GM23248 (cell line): ENCODE results near the gene SINHCAF.

Source experiments
- EZH2 ChIP-seq: fragments of 200-600 bp; sonication (generic); IDR thresholded peaks from 2 replicates; pipeline ENCODE4 v1.6.1; 2018; ENCODE audit warnings: antibody characterized with exemption, mild to moderate bottlenecking; ENCODE audit not compliant: insufficient read depth, poor library complexity, severe bottlenecking
- EZH2phosphoT487 ChIP-seq: fragments of 200-600 bp; sonication (generic); IDR thresholded peaks from 2 replicates; pipeline ENCODE4 v1.6.1; 2018; ENCODE audit warnings: antibody characterized with exemption, moderate library complexity, mild to moderate bottlenecking, low read depth; ENCODE audit not compliant: insufficient read depth

DNA sequence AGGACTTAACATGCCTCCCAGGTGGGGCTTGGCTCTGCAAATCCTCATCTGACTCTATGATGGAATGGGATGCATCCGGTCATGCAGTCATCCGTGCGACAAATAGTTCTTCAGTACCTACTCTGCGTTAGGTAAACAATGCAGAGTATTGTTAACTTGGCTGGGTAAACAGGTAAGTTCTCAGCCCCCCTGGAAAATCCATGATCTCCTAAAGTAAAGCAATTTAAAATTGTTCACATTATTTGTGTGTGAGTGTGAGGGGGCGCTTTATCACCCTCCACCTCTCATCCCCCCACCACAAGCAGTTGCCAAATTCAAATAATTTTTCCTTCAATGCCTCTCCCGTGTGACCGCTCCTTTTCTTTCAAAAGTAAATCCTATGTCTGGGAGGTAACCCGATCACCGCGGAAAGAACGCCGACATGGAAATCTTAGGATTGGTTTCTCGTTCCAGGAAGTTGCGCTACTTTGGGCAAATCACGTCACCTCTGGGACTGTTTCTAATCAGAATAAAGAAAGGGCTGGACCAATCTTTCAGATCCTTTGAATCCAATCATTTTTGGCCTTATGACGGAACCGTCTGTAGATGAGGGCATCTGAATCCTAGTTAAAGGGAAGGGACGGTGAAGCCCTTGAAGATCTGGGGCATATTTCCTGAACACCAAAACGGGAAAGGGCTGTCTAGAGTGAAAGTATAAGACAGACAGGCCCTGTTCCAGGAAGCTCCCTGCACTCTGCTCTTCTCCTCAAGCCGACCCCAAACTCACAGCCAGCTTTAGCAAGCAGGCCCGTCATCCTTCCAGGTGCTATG lies 44.0 kb upstream of the SINHCAF start:
- TF ChIP-seq EZH2phosphoT487 (no peak), EZH2 (no peak)
